GM12865 (cell line): ENCODE data around the gene TGFA.

Experiments
- DNase-seq: peaks from one replicate; pipeline ENCODE4 v3.0.0; 2010; ENCODE audit warnings: low read depth
- H3K4me3 ChIP-seq: 2 replicates; pipeline ENCODE4 v1.5.1; 2011; ENCODE audit warnings: mild to moderate bottlenecking, low read depth, low read length, control low read depth
- CTCF ChIP-seq: IDR thresholded peaks from 2 replicates; pipeline ENCODE4 v1.5.1; 2011; ENCODE audit warnings: low read length, control low read depth, low read depth, inconsistent platforms; ENCODE audit not compliant: insufficient read depth; ENCODE audit errors: missing control alignments

Gene TGFA

GRCh38 chr2:70527447-70528080 is 26.1 kb downstream of the TGFA start:
- no peak for TF ChIP-seq CTCF
- H3K4me3 ChIP-seq: no peak overlapping the region
- DNase-seq: no peak

- no peak overlapping the region for H3K4me3 ChIP-seq
- DNase-seq: no peak
- TF ChIP-seq CTCF: no peak
Measured at GRCh38 chr2:70526126-70526525, 27.5 kb downstream of the TGFA start.

- no peak overlapping the region for H3K4me3 ChIP-seq
- TF ChIP-seq CTCF: no peak
- DNase-seq: no peak
Measured at GRCh38 chr2:70525032-70525431, 28.6 kb downstream of the TGFA start.

GRCh38 chr2:70523996-70524965 is 29.3 kb downstream of the TGFA start:
- no peak for DNase-seq
- no peak for TF ChIP-seq CTCF
- no peak overlapping the region for H3K4me3 ChIP-seq

GRCh38 chr2:70523672-70523995 is 30.0 kb downstream of the TGFA start:
- no peak for TF ChIP-seq CTCF
- no peak overlapping the region for H3K4me3 ChIP-seq
- no peak for DNase-seq

- H3K4me3 ChIP-seq: no peak overlapping the region
- DNase-seq: no peak
- no peak for TF ChIP-seq CTCF
Measured at GRCh38 chr2:70522627-70523026, 31.0 kb downstream of the TGFA start.
